ENCODE measurements around the gene TNFAIP8. TPM values are rescaled to one million over a fixed set of nuclear protein-coding genes. Genes with fewer than 3 reads are reported as not detected.

Gene TNFAIP8
- total and polyA plus RNA-seq, 10 of the 15 experiments (the other 5 are each of a cell fraction or from before 2014, with no cell fraction given), result 124 to 324 (median 177) TPM

DNA sequence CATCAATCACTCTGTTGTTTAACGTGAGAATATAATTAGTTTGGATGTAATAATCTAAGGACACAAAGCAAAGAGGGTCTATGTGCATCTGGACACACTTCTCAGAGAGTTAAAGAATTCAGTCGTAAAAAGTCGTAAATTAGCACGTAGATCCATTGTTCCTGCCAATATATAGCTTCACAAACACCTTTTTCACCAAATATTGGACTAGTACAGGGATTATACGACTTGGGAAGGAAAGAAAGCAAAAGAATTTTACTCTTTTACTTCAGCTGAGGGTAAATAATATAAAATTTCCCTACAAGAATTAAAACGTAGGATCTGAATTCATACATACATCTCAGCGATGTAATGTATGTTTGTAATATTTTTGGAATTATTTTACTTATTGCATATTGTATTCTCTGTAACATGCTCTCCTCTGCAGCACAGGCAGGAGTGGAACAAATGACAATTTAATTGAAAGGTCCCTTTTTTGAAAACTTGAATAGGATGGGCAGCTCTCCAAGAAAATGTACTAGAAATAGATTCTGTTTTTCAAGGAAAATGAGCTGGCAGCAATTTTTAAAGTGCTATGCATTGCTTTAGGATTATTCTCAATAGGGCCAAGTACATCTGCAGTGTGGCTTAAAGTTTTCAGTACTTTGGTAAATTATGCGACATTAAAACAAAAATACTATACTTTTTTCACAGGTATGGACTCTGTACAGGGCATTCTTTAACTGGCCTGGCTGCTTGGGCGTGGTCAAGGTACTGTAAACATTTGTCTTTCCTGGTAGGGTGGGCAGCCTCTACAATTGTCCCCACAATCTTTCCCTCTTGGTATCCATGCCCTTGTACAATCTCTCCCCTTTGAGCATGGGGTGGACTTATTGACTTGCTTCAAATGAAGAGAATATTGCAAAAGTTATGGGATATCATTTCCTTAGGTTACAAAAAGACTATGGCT lies 56.7 kb downstream of the TNFAIP8 start:
- no peak for FAIRE-seq
- ATAC-seq, result no peak
- Histone ChIP-seq H3K36me3 (ENCODE audit: control insufficient read depth in 2 of 2, insufficient read depth in 2 of 2, low read length in 1 of 2) (no peaks in the 10 kb centered on the region), H3K4me3 (0 out of 2 replicates have a peak overlapping the region, but pooled peaks have one; percentile 62), H3K4me1 (ENCODE audit: control insufficient read depth, insufficient read depth, low read length) (peaks cover 29% of the 10 kb centered on the region), H2AFZ (ENCODE audit: control insufficient read depth, low read depth, low read length) (peak overlapping the region; percentile 97; the same call in 1 of the 2 replicates), H3K27me3 (replicated peaks in 1 of 2; ENCODE audit: control insufficient read depth in 2 of 2, insufficient read depth in 2 of 2, low read length in 1 of 2) (no peaks in the 10 kb centered on the region), H4K20me1 (ENCODE audit: control insufficient read depth, insufficient read depth) (no peaks in the 10 kb centered on the region), H3K27ac (ENCODE audit: control insufficient read depth, insufficient read depth) (no peak overlapping the region), H3K9ac (ENCODE audit: control insufficient read depth, insufficient read depth, low read length) (no peak overlapping the region), H3K79me2 (ENCODE audit: control insufficient read depth, insufficient read depth, low read length) (no peaks in the 10 kb centered on the region), H3K9me3 (replicated peaks; ENCODE audit: control insufficient read depth, insufficient read depth, low read length) (no peaks in the 10 kb centered on the region; the same call in 1 of the 3 replicates), H3K4me2 (ENCODE audit: control insufficient read depth, insufficient read depth) (no peak overlapping the region; the same call in 1 of the 2 replicates)
- DNase-seq (ENCODE audit: low read depth, low spot score), result no peak
- TF ChIP-seq, protein P1, sequence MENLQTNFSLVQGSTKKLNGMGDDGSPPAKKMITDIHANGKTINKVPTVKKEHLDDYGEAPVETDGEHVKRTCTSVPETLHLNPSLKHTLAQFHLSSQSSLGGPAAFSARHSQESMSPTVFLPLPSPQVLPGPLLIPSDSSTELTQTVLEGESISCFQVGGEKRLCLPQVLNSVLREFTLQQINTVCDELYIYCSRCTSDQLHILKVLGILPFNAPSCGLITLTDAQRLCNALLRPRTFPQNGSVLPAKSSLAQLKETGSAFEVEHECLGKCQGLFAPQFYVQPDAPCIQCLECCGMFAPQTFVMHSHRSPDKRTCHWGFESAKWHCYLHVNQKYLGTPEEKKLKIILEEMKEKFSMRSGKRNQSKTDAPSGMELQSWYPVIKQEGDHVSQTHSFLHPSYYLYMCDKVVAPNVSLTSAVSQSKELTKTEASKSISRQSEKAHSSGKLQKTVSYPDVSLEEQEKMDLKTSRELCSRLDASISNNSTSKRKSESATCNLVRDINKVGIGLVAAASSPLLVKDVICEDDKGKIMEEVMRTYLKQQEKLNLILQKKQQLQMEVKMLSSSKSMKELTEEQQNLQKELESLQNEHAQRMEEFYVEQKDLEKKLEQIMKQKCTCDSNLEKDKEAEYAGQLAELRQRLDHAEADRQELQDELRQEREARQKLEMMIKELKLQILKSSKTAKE (IDR thresholded peaks at IDR 0.05; ENCODE audit: low read depth, poor library complexity, severe bottlenecking), result peak; percentile 9
- no peak for TF ChIP-seq SREBF2 (IDR thresholded peaks at IDR 0.05; ENCODE audit: low read length)
- TF ChIP-seq FOXM1 (IDR thresholded peaks at IDR 0.05; ENCODE audit: low read depth, low read length), result 0 out of 2 replicates have a peak, but pooled peaks have one; percentile 7
- ChIA-PET CTCF (interaction anchor here (0.6 to 11.3 kb wide), 70 partner anchors 8 to 621 kb away, joined by 3 to 413 read pairs (median 5); partner anchors contain the start of genes DMXL1, DTWD2 and TNFAIP8), POLR2A (interaction anchor here (0.7 to 4.3 kb wide), 16 partner anchors 10 to 425 kb away, joined by 3 to 20 read pairs (median 3); partner anchors contain the start of gene DTWD2), RAD21 (ENCODE audit: unreplicated experiment) (interaction anchor here (0.8 to 10.2 kb wide), 46 partner anchors 9 to 456 kb away, joined by 3 to 303 read pairs (median 8); partner anchors contain the start of genes DTWD2 and TNFAIP8), SMC1A (ENCODE audit: uncharacterized antibody, unreplicated experiment) (interaction anchor here (0.6 to 26.7 kb wide), 53 partner anchors 9 to 426 kb away, joined by 3 to 583 read pairs (median 4); partner anchors contain the start of genes DTWD2, HSD17B4 and TNFAIP8)
- in situ Hi-C loops (cut with MboI), result loop anchor here (5.0 kb wide), 2 partner anchors 335 to 425 kb away; partner anchors contain the start of gene DTWD2
- intact Hi-C loops (cut with micrococcal nuclease; ENCODE audit: unreplicated experiment), result loop anchor here (1.0 to 5.0 kb wide), 7 partner anchors 58 to 424 kb away; partner anchors contain the start of genes DMXL1 and DTWD2
- 34% methylated on average over 9 of the region's 9 CpGs for WGBS (ENCODE audit: insufficient coverage, insufficient replicate concordance, low lambda C conversion rate, missing lambda C conversion rate)
- BruUV-seq (replicated peaks), result no TSS peak

All from GM12878 (cell line).